Activated naive CD8-positive, alpha-beta T cell treated with anti-CD3 and anti-CD28 coated beads, Interleukin-2, amount 10 ng/mL, durations not matched to agents 7 days and 5 days (primary cell): ENCODE results near the gene POLA1. TPM values are rescaled to one million over a fixed set of nuclear protein-coding genes. Genes with fewer than 3 reads are reported as not detected.

ENCODE experiments used
- ATAC-seq: fragments of 150-1000 bp; cut with Tn5 transposase; one replicate; pipeline ENCODE4 v1.10.0; 2021; ENCODE audit warnings: low read depth, moderate library complexity
- POLR2A ChIA-PET: fragments of 350-600 bp; sonication (Branson Sonifier 250); formaldehyde crosslinking; loops from one replicate; lab custom pipeline; 2021; ENCODE audit warnings: antibody characterized with exemption; lab: Charles Lee
- DNase-seq: peaks from one replicate; pipeline ENCODE4 v3.0.0; 2021
- H3K27ac Mint-ChIP-seq: one replicate; pipeline ENCODE4 v1.8.0; 2022; ENCODE audit warnings: mild to moderate bottlenecking, mixed read lengths
- H3K27me3 Mint-ChIP-seq: one replicate; pipeline ENCODE4 v1.8.0; 2022; ENCODE audit warnings: mild to moderate bottlenecking, moderate library complexity, mixed read lengths
- H3K36me3 Mint-ChIP-seq: one replicate; pipeline ENCODE4 v1.8.0; 2021; ENCODE audit warnings: mild to moderate bottlenecking, mixed read lengths
- H3K4me1 Mint-ChIP-seq: one replicate; pipeline ENCODE4 v1.8.0; 2021; ENCODE audit warnings: mixed read lengths
- H3K4me3 Mint-ChIP-seq: one replicate; pipeline ENCODE4 v1.8.0; 2022; ENCODE audit warnings: mild to moderate bottlenecking, moderate library complexity, mixed read lengths
- H3K9me3 Mint-ChIP-seq: one replicate; pipeline ENCODE4 v1.8.0; 2021; ENCODE audit warnings: mixed read lengths
- total RNA-seq, 2 experiments: library from RNA; stranded (reverse); gene quantifications; one replicate each; pipeline ENCODE4 v1.2.3, GENCODE V29; 2021

The POLA1 gene
- total RNA-seq, 2 experiments from 2014 or later, result 24.0 to 24.3 TPM

DNA sequence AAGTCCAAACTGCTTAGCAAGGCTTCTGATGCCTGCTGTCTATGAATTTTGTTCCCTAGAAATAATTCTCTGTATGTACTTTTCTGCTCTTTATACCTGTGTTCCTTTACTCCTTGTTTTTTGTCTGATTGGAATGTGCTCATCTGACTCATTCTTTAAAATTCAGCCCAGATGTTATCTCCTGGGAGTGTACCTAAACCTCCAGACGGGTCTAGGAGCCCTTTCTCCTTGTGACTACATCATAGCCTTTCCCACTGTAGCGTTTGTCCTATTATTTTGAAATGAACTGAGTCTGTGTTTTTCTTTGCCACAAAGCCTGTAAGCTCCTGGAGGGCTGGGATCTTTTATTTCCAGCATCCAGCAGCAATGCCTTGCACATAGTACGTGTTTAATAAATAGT lies 26.3 kb downstream of the POLA1 start:
- peaks cover 26% of the 10 kb centered on the region for H3K36me3 Mint-ChIP-seq

DNA sequence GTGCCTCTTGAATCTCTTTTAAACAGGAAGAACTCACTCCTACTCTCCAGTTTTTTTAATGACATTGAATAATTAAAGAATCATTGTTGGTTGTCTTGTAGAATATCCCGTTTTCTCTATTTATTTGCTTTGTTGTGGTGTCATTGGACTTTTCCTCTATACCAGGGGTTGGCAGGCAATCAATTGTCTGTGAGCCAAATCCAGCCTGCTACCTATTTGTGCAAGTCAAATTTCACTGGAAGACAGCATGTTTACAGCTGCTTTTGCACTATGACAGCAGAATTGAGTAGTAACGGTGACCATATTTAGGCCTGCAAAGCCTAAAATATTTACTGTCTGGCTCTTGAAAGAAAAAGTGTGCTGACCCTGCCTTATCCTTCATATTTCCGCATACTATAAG lies 34.8 kb downstream of the POLA1 start:
- peaks cover 7% of the 10 kb centered on the region for H3K36me3 Mint-ChIP-seq
- DNase-seq (no peak), ATAC-seq (no peak)
- H3K27ac Mint-ChIP-seq, result no peak overlapping the region
- no peak overlapping the region for H3K4me3 Mint-ChIP-seq
- no peaks in the 10 kb centered on the region for H3K9me3 Mint-ChIP-seq
- POLR2A ChIA-PET, result no interaction called here
- no peaks in the 10 kb centered on the region for H3K27me3 Mint-ChIP-seq
- no peaks in the 10 kb centered on the region for H3K4me1 Mint-ChIP-seq

More for the DNA sequence above, 26.3 kb downstream of the POLA1 start:
- Mint-ChIP-seq H3K4me1 (peaks cover 2% of the 10 kb centered on the region), H3K27me3 (no peaks in the 10 kb centered on the region), H3K4me3 (no peak overlapping the region), H3K27ac (no peak overlapping the region), H3K9me3 (no peaks in the 10 kb centered on the region)
- ATAC-seq (no peak), DNase-seq (no peak)
- POLR2A ChIA-PET, result no interaction called here

DNA sequence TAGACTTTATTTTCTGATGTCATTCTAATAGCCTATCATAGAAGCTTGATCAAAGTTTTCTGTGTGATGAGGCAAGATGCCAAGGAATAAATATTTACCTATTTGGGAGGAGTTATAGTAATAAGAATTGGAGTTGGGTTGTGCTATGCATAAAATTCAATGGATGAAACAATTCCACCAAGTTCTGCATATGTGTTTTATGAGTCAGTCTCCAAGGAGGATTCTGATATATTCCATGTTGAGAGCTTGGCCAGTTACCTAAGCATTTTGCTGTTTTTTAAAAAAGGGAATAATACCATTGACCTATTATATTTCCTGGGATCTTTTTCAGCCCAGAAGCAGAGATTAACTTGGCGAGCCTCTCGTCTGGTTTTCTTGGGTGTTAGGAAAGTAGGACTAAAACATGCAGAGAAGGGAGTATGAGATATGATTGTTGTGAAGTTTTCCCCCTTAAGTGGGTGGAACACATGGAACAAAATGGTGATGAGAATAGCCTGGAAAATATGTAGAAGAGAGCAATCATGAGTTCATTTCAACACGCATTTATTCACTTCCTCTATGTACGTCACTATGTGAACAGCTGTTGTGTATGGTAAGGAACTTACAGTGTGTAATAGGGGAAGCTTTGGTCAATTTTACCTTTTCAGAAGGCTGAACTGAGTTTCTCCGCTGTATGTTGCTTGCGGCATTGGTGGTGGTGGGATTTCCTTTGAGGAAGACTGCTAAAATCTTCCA lies 39.2 kb downstream of the POLA1 start:
- H3K27ac Mint-ChIP-seq, result no peak overlapping the region
- no peaks in the 10 kb centered on the region for H3K9me3 Mint-ChIP-seq
- POLR2A ChIA-PET, result no interaction called here
- no peak overlapping the region for H3K4me3 Mint-ChIP-seq
- H3K4me1 Mint-ChIP-seq, result no peaks in the 10 kb centered on the region
- ATAC-seq (no peak), DNase-seq (no peak)
- peaks cover 4% of the 10 kb centered on the region for H3K36me3 Mint-ChIP-seq
- no peaks in the 10 kb centered on the region for H3K27me3 Mint-ChIP-seq

DNA sequence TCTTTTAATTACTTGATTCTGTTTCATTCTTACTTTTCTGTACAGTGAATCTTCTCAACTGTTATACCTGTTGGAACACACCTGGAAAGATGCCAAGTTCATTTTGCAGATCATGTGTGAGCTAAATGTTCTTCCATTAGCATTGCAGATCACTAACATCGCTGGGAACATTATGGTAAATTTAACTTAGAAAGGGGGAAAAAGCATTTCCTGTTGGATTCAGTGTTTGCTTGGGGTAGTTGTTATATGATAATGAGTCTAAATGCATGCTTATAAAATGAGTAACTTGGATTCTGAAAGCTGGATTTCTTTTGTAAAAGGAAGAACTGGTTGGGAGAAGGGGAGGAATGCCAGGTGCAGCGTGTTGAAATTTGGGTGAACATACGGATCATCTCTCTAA lies 47.6 kb downstream of the POLA1 start:
- H3K4me3 Mint-ChIP-seq, result no peak overlapping the region
- H3K27me3 Mint-ChIP-seq, result no peaks in the 10 kb centered on the region
- no peaks in the 10 kb centered on the region for H3K9me3 Mint-ChIP-seq
- no peak overlapping the region for H3K27ac Mint-ChIP-seq
- ATAC-seq, result no peak
- H3K4me1 Mint-ChIP-seq, result no peaks in the 10 kb centered on the region
- no peak for DNase-seq
- POLR2A ChIA-PET, result no interaction called here
- H3K36me3 Mint-ChIP-seq, result peaks cover 6% of the 10 kb centered on the region

DNA sequence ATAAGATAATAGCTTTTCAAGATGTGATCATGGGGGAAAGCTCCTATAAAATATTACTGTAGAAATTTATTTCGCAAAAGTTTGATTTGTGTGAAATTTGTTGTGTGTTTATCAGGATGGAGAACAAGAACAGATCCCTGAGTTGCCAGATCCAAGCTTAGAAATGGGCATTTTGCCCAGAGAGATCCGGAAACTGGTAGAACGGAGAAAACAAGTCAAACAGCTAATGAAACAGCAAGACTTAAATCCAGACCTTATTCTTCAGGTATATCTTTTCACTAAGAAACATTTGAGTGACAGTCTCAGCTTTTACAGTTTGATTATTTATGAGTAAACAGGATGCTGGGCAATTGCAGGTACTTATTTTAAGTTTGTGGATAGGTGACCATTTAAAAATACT lies 54.5 kb downstream of the POLA1 start:
- no peaks in the 10 kb centered on the region for H3K27me3 Mint-ChIP-seq
- H3K4me1 Mint-ChIP-seq, result no peaks in the 10 kb centered on the region
- H3K36me3 Mint-ChIP-seq, result peaks cover 6% of the 10 kb centered on the region
- DNase-seq, result no peak
- POLR2A ChIA-PET, result no interaction called here
- H3K27ac Mint-ChIP-seq, result no peak overlapping the region
- no peaks in the 10 kb centered on the region for H3K9me3 Mint-ChIP-seq
- ATAC-seq, result no peak
- no peak overlapping the region for H3K4me3 Mint-ChIP-seq

DNA sequence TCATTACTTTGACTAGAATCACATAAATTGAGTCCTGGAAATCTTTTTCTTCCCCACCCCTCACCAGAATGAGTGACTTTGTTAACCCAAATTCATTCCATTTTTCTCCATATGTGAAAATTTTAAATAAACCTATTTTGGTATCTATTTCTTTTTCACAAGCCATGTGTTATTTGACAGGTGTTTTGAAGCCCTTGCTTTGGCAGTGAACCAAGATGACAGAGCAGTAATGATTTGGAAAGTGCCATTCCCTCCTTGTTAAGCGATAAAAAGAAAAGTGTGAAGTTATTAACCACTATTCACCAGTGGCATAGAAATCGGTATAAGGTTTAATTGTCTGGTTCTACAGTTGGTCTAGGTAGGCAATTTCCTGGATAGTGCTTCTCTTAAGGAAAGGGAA lies 66.1 kb downstream of the POLA1 start:
- Mint-ChIP-seq H3K36me3 (peaks cover 35% of the 10 kb centered on the region), H3K27ac (no peak overlapping the region), H3K4me3 (no peak overlapping the region), H3K4me1 (peaks cover 5% of the 10 kb centered on the region), H3K9me3 (peaks cover 2% of the 10 kb centered on the region), H3K27me3 (no peaks in the 10 kb centered on the region)
- POLR2A ChIA-PET, result no interaction called here
- ATAC-seq (no peak), DNase-seq (no peak)

DNA sequence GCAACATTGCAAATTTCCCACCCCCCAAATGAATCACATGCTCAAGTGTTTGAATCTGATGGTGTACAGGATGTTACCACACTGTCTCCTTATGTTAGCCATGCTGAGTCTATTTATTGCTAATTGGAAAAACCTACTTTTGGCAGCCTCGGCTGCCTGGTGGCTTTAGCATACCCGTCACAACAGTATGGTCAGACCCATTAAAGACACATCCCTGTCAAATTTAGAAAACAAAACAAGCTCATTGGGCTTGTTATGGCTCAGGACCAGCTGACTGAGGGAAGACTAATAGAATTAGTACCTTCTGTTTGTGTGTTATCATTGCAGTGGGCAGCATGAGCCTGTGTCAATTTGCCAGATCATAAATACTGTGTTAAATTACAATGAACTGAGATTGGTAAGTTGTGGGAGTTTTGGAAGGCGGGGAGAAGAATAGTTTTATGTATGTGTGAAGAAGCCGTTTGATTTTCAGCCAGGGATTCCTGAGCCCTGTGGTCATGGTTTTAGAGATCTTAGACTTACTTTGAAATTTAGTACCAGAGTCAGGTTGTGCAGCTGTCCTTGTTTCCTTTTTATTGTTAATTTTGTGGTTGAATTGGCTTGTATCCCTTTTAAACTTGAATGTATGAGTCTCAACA lies 66.8 kb downstream of the POLA1 start:
- Mint-ChIP-seq H3K4me3 (no peak overlapping the region), H3K27me3 (no peaks in the 10 kb centered on the region), H3K27ac (no peak overlapping the region), H3K36me3 (peaks cover 36% of the 10 kb centered on the region), H3K9me3 (peaks cover 2% of the 10 kb centered on the region), H3K4me1 (peaks cover 5% of the 10 kb centered on the region)
- no peak for ATAC-seq
- DNase-seq, result no peak
- POLR2A ChIA-PET, result no interaction called here

DNA sequence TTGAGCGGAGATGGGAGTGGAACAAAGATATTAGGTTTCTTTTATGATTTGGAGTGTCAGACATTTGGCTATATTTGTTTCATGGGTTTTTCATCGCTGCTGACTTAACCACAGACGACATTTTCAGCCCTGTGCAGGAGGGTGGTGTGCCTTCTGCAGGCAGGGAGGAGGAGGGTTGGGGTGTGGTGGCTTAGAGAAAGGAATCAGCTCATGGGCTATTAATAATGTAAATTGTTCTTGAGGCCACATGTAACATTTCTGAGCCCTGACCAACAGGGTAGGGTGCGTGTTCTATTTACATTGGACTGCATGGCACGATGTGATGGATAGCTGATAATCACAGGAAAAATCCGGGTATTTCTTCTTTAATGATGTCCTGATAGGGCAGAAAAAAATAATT lies 67.6 kb downstream of the POLA1 start:
- Mint-ChIP-seq H3K9me3 (peaks cover 2% of the 10 kb centered on the region), H3K27me3 (no peaks in the 10 kb centered on the region), H3K4me3 (no peak overlapping the region), H3K36me3 (peaks cover 41% of the 10 kb centered on the region), H3K4me1 (peaks cover 5% of the 10 kb centered on the region), H3K27ac (no peak overlapping the region)
- DNase-seq (no peak), ATAC-seq (no peak)
- POLR2A ChIA-PET, result no interaction called here

DNA sequence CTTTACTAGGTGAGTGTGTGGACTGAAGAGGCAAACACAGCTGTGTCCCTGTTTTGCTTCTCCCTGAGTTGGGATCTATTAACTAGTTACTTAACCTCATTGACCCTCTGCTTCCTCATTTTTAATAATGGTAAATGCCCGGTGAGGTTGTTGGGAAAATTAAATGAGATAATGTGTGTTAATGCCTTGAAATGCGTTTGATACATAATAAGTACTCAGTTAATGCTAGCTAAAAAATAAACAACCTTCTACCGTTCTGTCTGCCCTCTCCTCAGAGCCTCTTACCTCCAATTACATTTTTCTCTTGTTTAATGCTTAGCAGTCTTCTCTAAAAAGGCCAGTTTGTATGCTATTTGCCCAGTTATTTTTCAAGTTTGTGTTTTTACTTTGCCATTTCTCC lies 70.3 kb downstream of the POLA1 start:
- peaks cover 44% of the 10 kb centered on the region for H3K36me3 Mint-ChIP-seq
- no peak overlapping the region for H3K27ac Mint-ChIP-seq
- POLR2A ChIA-PET, result no interaction called here
- ATAC-seq, result no peak
- peaks cover 2% of the 10 kb centered on the region for H3K9me3 Mint-ChIP-seq
- H3K4me1 Mint-ChIP-seq, result peaks cover 5% of the 10 kb centered on the region
- no peaks in the 10 kb centered on the region for H3K27me3 Mint-ChIP-seq
- no peak overlapping the region for H3K4me3 Mint-ChIP-seq
- no peak for DNase-seq

DNA sequence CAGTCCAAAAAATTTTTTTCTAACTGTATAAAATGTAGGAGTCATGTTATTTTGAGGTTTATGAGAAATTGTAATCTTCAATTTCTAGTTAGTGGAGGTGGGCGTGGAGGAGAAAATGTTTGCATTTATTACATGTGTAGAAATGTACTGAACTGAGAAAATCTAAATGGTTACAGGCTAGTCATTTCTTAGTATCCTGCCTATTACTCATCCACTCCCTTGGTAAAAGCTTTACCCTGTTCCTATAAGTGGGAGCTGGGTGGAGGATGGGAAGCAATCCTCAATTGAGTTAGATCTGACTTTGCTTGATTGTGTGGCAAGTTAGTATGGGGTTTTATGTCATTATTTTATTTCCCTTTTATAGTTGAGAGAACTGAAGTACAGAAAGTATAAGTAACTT lies 73.8 kb downstream of the POLA1 start:
- Mint-ChIP-seq H3K4me1 (peaks cover 1% of the 10 kb centered on the region), H3K4me3 (no peak overlapping the region), H3K27me3 (no peaks in the 10 kb centered on the region), H3K27ac (no peak overlapping the region), H3K36me3 (peaks cover 33% of the 10 kb centered on the region), H3K9me3 (no peaks in the 10 kb centered on the region)
- DNase-seq (no peak), ATAC-seq (no peak)
- POLR2A ChIA-PET, result no interaction called here

DNA sequence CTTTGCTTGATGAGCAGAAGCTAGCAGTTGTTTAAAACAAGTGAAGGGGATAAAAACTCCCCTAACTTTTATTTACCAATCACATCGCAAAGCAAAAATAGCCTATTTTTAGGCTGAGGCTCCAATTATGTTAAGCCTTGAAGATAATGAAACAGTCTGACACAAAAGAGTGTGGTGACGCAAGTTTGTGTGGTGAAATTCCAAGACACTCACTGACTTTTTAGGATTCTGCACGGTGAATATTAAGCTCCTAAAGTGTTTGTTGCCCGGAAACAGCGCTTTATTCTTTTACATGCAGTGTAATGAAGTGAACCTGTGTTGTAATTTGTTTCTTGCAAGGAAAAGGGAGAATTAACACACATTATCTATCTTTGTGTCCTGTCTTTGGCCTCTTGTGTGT lies 74.8 kb downstream of the POLA1 start:
- no peak overlapping the region for H3K4me3 Mint-ChIP-seq
- H3K27me3 Mint-ChIP-seq, result no peaks in the 10 kb centered on the region
- H3K27ac Mint-ChIP-seq, result no peak overlapping the region
- DNase-seq (no peak), ATAC-seq (no peak)
- POLR2A ChIA-PET, result no interaction called here
- H3K36me3 Mint-ChIP-seq, result peaks cover 27% of the 10 kb centered on the region
- H3K9me3 Mint-ChIP-seq, result no peaks in the 10 kb centered on the region
- no peaks in the 10 kb centered on the region for H3K4me1 Mint-ChIP-seq

DNA sequence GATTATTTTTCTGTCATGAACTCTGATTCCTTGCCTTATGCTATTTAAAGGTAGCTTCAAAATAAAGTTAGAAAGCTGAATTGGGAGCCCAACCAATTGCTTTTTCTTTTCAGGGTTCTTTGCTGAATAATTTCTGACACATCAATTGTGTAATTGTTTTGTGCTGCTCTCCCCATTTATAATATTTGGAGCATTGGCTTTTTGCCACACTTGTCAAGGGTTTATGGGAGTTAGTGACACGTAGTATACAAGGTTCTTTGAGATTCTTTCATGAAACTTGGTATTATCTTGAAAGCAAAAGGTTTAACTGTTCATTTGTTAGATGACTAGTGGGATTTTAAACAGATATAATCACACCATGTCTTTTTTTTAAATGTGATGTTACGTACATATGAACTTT lies 80.9 kb downstream of the POLA1 start:
- no peak overlapping the region for H3K27ac Mint-ChIP-seq
- H3K9me3 Mint-ChIP-seq, result no peaks in the 10 kb centered on the region
- no peaks in the 10 kb centered on the region for H3K27me3 Mint-ChIP-seq

DNA sequence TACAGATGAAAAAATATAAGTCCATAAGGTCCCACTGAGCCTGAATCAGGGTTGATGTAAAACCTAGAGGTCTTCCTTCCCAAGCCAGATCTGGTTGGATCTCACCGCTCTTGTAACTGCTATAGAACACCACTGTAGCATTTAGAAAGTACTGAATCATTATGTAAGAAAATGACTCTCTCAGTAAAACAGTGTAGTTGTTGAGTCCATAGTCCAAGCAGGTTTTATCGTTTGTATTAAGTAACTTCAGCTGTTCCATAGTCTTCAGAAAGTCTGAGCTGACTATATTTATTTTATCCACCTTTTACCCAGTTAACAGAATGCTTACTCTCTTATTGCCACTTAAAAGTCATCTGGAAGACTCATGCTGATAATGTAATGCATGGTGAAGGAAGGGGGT lies 82.2 kb downstream of the POLA1 start:
- H3K9me3 Mint-ChIP-seq, result no peaks in the 10 kb centered on the region
- H3K27ac Mint-ChIP-seq, result no peak overlapping the region
- ATAC-seq (no peak), DNase-seq (no peak)
- POLR2A ChIA-PET, result no interaction called here
- no peak overlapping the region for H3K4me3 Mint-ChIP-seq
- H3K36me3 Mint-ChIP-seq, result peaks cover 22% of the 10 kb centered on the region
- H3K27me3 Mint-ChIP-seq, result no peaks in the 10 kb centered on the region
- H3K4me1 Mint-ChIP-seq, result peaks cover 6% of the 10 kb centered on the region

More for the DNA sequence above, 80.9 kb downstream of the POLA1 start:
- peaks cover 6% of the 10 kb centered on the region for H3K4me1 Mint-ChIP-seq
- ATAC-seq (no peak), DNase-seq (no peak)
- peaks cover 21% of the 10 kb centered on the region for H3K36me3 Mint-ChIP-seq
- H3K4me3 Mint-ChIP-seq, result no peak overlapping the region
- POLR2A ChIA-PET, result no interaction called here

DNA sequence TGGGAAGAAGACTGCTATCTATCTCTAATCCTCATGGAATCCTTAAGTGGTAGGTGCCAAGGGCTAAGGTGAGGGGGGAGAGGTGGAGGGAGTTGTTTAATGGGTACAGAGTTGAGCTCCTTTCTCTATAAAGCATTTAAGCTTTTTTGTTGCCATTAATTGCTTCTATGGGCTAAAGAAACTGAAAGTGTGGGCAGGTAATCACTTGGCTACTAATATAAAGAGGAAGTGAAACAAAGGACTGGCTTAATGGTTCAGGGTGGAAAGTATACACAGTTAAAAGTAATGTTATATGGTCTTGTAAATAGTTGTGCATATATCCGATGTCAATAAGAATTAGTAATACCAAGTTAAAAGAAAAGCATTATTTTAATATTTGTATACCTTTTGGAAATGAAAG lies 83.9 kb downstream of the POLA1 start:
- POLR2A ChIA-PET, result no interaction called here
- Mint-ChIP-seq H3K4me3 (no peak overlapping the region), H3K27ac (no peak overlapping the region)

More for the DNA sequence above, 83.9 kb downstream of the POLA1 start:
- peaks cover 6% of the 10 kb centered on the region for H3K4me1 Mint-ChIP-seq
- DNase-seq (no peak), ATAC-seq (no peak)
- peaks cover 24% of the 10 kb centered on the region for H3K36me3 Mint-ChIP-seq
- no peaks in the 10 kb centered on the region for H3K9me3 Mint-ChIP-seq
- H3K27me3 Mint-ChIP-seq, result no peaks in the 10 kb centered on the region
